GM13977 (cell line): ENCODE data around the gene SMYD3.

Experiments
- DNase-seq: peaks from one replicate; pipeline ENCODE4 v3.0.0; 2012; ENCODE audit warnings: low spot score
- in situ Hi-C: fragments of 300-500 bp; cut with MboI; formaldehyde crosslinking; loops from one replicate; pipeline ENCODE4 v1.12.0; 2022; ENCODE audit warnings: low sequenced_read_pairs, low pct_unique_long_range_greater_than_20kb, mixed read lengths, inconsistent platforms; ENCODE audit not compliant: unreplicated experiment
- TF ChIP-seq, protein P1 (sequence below): IDR thresholded peaks from 2 replicates; pipeline ENCODE4 v1.5.1; 2012; ENCODE audit warnings: mild to moderate bottlenecking, control low read depth; ENCODE audit not compliant: insufficient read depth; ENCODE audit errors: extremely low read depth, missing control alignments

Gene SMYD3

DNA sequence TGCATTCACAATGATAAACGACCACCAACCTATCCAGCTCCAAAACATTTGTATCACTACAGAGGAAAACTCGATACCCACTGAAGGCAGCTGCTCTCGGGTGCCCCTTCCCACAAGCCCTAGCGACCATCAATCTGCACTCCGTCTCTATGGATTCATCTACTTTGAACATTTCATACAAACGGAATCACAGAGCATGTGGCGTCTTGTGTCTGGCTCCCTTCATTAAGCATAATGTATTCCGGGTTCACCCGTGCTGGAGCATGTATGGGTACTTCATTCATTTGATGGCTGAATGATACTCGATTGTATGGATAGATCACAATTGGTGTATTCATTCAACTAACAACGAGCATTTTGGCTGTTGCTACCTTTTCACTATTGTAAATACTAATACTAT is 340.2 kb downstream of the SMYD3 start:
- in situ Hi-C loops, result no loop called here
- DNase-seq, result no peak

DNA sequence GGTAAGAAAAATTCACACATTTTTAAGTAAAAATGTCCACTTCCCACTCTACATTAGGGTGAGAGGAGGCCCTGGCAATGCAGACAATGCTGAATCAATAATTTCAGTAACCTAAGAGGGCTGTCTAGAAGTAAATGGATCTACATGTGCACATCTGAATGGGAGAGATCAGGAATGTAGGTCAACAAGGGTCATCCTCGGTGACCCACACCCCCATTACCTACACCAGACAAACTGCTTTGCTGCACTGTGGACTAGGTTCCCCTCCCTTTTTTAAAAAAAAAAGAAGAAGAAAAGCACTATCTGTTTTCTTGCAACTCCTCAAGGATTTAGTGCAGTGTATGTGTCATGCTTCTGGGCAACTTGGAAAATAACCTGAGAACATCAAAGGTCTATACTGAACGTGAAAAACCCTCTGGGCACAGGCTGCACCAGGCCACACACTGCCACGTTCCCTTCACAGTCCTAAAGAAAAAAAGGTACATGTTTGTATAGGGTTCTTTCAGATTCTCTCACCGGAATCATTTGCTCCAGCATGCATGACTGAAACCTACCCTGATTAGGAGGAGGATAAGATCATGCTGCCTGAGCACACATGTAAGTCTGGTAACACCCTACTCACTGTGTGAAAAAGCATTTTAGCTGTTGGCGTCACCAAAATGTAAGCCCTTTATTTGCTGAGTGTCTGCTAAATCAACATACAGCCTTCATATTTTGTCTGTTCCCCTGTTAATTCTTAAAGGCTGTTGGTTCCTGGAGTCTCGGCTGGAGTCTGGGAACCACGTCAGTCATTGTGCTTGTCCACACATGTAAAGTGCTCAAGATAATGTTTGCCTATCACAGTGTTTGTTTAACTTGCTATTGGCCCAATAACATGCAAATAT is 341.0 kb downstream of the SMYD3 start:
- in situ Hi-C loops, result no loop called here
- TF ChIP-seq, protein P1, sequence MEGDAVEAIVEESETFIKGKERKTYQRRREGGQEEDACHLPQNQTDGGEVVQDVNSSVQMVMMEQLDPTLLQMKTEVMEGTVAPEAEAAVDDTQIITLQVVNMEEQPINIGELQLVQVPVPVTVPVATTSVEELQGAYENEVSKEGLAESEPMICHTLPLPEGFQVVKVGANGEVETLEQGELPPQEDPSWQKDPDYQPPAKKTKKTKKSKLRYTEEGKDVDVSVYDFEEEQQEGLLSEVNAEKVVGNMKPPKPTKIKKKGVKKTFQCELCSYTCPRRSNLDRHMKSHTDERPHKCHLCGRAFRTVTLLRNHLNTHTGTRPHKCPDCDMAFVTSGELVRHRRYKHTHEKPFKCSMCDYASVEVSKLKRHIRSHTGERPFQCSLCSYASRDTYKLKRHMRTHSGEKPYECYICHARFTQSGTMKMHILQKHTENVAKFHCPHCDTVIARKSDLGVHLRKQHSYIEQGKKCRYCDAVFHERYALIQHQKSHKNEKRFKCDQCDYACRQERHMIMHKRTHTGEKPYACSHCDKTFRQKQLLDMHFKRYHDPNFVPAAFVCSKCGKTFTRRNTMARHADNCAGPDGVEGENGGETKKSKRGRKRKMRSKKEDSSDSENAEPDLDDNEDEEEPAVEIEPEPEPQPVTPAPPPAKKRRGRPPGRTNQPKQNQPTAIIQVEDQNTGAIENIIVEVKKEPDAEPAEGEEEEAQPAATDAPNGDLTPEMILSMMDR, result no peak
- DNase-seq, result no peak

More for the DNA sequence above, 340.2 kb downstream of the SMYD3 start:
- TF ChIP-seq, protein P1, result no peak

DNA sequence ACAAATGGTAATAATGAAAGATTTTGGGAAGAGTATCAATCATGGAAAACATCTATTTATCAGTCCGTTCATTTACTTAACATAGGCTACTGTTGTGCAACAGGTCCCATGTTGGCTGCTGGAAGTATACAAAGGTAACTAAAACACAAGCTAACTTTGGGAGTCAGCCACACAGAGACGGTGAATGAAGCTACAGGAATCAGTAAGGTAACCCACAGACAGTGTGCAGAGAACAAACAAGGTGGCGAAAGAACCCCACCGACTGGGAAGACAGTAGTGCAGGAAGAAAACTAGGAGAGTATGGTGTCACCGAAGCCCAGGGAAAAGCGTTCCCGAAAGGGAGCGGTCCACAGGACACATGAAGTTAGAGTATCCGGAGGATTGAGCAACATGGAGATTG is 342.3 kb downstream of the SMYD3 start:
- TF ChIP-seq, protein P1, result no peak
- no peak for DNase-seq
- in situ Hi-C loops, result no loop called here

DNA sequence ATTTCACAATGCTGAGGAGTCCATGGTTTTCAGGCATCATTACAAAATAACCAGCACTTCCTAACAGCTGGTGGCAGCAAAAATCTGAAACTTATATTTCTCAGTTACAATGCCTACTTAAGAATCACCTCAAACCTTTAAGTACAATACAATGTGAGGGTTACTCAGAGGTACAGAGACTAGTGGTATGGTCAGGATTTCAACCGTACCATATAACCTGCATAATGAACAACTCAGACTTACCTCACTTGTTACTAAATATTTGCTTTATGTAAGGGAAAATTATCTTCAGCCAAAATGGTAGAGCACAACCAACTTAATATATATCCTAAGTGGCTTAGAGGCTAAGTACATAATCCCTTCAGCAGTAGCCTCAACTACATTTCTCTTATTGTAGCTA is 344.5 kb downstream of the SMYD3 start:
- TF ChIP-seq, protein P1, result no peak
- in situ Hi-C loops, result no loop called here

DNA sequence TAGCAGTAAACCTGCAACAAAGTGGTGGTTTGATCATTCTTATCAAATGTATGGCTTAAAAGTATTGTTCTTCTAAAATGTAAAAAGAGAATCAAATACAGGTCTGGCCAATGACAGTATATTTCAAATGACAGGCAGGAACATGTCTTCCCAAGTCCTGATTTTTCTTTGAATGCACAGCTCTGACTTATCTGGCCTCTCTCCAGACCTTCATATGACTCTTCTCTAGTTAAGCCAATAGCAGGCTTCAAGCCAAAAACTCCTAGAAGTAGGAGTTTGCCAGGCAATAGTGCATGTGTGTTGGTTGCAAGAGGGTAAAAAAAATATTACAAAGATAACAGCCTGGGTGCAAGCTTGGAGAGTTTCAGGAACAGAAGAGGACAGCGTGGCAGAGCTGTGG is 345.5 kb downstream of the SMYD3 start:
- TF ChIP-seq, protein P1, result no peak
- in situ Hi-C loops, result no loop called here
- DNase-seq, result no peak

More for the DNA sequence above, 344.5 kb downstream of the SMYD3 start:
- no peak for DNase-seq

DNA sequence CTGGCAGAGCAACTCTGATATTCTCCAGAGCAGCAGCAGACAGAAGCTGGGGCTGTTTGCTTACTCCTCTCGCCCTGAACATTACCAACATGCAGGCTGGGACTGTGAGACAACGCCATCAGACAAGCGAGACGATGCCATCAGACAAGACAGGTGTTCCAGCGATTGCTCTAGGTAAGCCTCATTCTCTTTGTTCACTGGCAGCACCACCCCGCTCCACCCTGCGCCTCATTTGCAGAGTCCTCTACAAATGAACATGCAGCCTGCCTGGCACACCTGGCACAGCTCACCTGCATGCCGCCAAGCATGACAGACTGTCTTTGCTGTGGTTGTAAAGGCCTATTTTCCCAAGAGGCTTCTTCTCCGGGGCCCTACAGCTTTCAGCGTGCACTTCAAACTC is 346.2 kb downstream of the SMYD3 start:
- no peak for DNase-seq
- TF ChIP-seq, protein P1, result no peak
- in situ Hi-C loops, result no loop called here
